Measurements from ENCODE around the gene UBR4. TPM values are rescaled to one million over a fixed set of nuclear protein-coding genes. Genes with fewer than 3 reads are reported as not detected.
"Not testable (repeated sequence)": the region's sequence is repeated elsewhere in the genome, so short reads cannot be mapped to it uniquely, and the experiment has no call there.

UBR4 gene
- total RNA-seq, 1 experiment from 2014 or later = 107 TPM

GRCh38 chr1:19180265-19180657 is 29.8 kb downstream of the UBR4 start:
- ATAC-seq; H3K9me3 ChIP-seq (ENCODE audit: control insufficient read depth in 1 of 2, insufficient read depth in 1 of 2, low read depth in 1 of 2, low read length in 2 of 2); H3K9ac ChIP-seq (ENCODE audit: low read length); H3K4me2 ChIP-seq (ENCODE audit: low read length); RAD21 ChIA-PET (ENCODE audit: low non-redundant PET in 1 of 2, low total read pairs in 2 of 2, uncharacterized antibody in 2 of 2, unreplicated experiment in 2 of 2); H3K79me2 ChIP-seq (ENCODE audit: insufficient read depth, low read length); H4K20me1 ChIP-seq (ENCODE audit: insufficient read depth); DNase-seq (ENCODE audit: low read depth, low spot score); BruUV-seq (replicated peaks); H3K27me3 ChIP-seq (ENCODE audit: insufficient read depth, low read length); H3K4me1 ChIP-seq (ENCODE audit: control insufficient read depth in 1 of 2, insufficient read depth in 2 of 2, low read length in 2 of 2); H3K9me2 ChIP-seq (ENCODE audit: insufficient read depth); H3K27ac ChIP-seq (ENCODE audit: low read depth, low read length); POLR2A ChIA-PET; H3K4me3 ChIP-seq (replicated peaks in 1 of 2; ENCODE audit: low read depth in 1 of 2, low read length in 2 of 2); intact Hi-C loops (cut with micrococcal nuclease); H2AFZ ChIP-seq (ENCODE audit: low read depth, low read length, poor library complexity, severe bottlenecking): not testable (repeated sequence)
- CTCF ChIA-PET = interaction anchor here (0.6 to 1.5 kb wide), 4 partner anchors 14 to 471 kb away, joined by 3 read pairs; no protein-coding TSS in a partner anchor
- peaks cover 44 to 57% of the 10 kb centered on the region in 2 experiments for H3K36me3 ChIP-seq (ENCODE audit: control insufficient read depth in 1 of 2, insufficient read depth in 2 of 2, low read length in 2 of 2)

DNA sequence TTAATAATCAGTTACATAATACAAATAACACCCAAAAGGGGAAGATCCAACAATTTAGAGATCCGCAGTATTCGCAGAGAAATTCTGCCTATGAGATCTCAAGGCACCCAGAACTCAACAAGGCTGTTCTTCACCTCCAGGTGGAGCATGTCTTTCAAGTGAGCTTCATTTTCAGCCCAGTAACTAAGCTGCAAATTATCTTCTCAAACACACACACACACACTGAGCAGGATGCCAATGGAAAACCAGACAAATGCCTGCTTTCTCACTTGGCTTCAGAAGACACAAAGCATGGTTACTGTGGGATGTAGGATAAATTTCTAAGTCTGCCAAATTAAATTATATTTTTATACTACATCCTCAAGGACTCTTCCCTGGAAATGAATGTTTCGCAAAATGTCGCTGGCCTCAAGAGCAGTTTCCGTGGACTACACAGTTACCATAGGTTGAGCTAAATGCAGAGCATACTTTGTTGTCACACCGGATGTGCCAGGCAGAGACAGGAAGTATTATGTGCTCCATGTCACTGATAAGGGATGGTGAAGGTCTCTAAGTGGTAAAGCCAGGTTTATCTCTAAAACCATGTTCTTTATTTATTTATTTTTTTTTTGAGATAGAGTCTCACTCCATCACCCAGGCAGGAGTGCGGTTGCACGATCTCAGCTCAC is 30.3 kb downstream of the UBR4 start:
- Histone ChIP-seq H3K9me2 (ENCODE audit: insufficient read depth) (no peaks in the 10 kb centered on the region), H3K27me3 (ENCODE audit: insufficient read depth, low read length) (no peaks in the 10 kb centered on the region), H3K9ac (ENCODE audit: low read length) (no peak overlapping the region), H3K79me2 (ENCODE audit: insufficient read depth, low read length) (peaks cover 6% of the 10 kb centered on the region; the same call in 1 of the 2 replicates), H3K9me3 (ENCODE audit: control insufficient read depth in 1 of 2, insufficient read depth in 1 of 2, low read depth in 1 of 2, low read length in 2 of 2) (no peaks in the 10 kb centered on the region), H3K4me1 (ENCODE audit: control insufficient read depth in 1 of 2, insufficient read depth in 2 of 2, low read length in 2 of 2) (no peaks in the 10 kb centered on the region), H4K20me1 (ENCODE audit: insufficient read depth) (no peaks in the 10 kb centered on the region), H3K4me3 (replicated peaks in 1 of 2; ENCODE audit: low read depth in 1 of 2, low read length in 2 of 2) (no peak overlapping the region), H3K4me2 (ENCODE audit: low read length) (no peak overlapping the region), H3K27ac (ENCODE audit: low read depth, low read length) (no peak overlapping the region), H3K36me3 (ENCODE audit: control insufficient read depth in 1 of 2, insufficient read depth in 2 of 2, low read length in 2 of 2) (peaks cover 42 to 59% of the 10 kb centered on the region in 2 experiments), H2AFZ (ENCODE audit: low read depth, low read length, poor library complexity, severe bottlenecking) (no peak overlapping the region)
- no TSS peak for BruUV-seq (replicated peaks)
- ATAC-seq (peak; percentile 74), DNase-seq (ENCODE audit: low read depth, low spot score) (peak; percentile 3)
- RAD21 ChIA-PET (ENCODE audit: low non-redundant PET in 1 of 2, low total read pairs in 2 of 2, uncharacterized antibody in 2 of 2, unreplicated experiment in 2 of 2) = no interaction called here
- TF ChIP-seq ZNF274 (IDR thresholded peaks at IDR 0.05; ENCODE audit: low read depth, low read length) (no peak), CTCF (IDR thresholded peaks at IDR 0.05 in 2 of 3, conservative IDR thresholded peaks at IDR 0.05 in 1 of 3; ENCODE audit: borderline replicate concordance in 1 of 3, insufficient read depth in 1 of 3, low read depth in 2 of 3, low read length in 2 of 3) (peak; percentile 26 to 46 (median 40); a peak in 5 of 6 replicates)
- CTCF ChIA-PET = interaction anchor here (0.6 to 1.5 kb wide), 8 partner anchors 13 to 471 kb away, joined by 3 to 4 read pairs (median 3); no protein-coding TSS in a partner anchor
- intact Hi-C loops (cut with micrococcal nuclease) = loop anchor here (1.0 kb wide), 1 partner anchor 62 kb away; no protein-coding TSS in a partner anchor
- POLR2A ChIA-PET = no interaction called here

Measured in HCT116 (cell line).